NB4 (cell line): Measurements from ENCODE around the gene CREB5.

ENCODE experiments used
- DNase-seq: peaks from one replicate; pipeline ENCODE4 v3.0.0; 2010; ENCODE audit warnings: low read depth
- H3K4me3 ChIP-seq: one replicate; pipeline ENCODE4 v1.5.1; 2011; ENCODE audit warnings: mild to moderate bottlenecking, low read depth, low read length, moderate library complexity
- MAX ChIP-seq: IDR thresholded peaks from 2 replicates; pipeline ENCODE4 v1.6.1; 2011; ENCODE audit warnings: low read depth, low read length
- MYC ChIP-seq: IDR thresholded peaks from 2 replicates; pipeline ENCODE4 v1.6.1; 2011; ENCODE audit warnings: low read depth, low read length
- POLR2A ChIP-seq: IDR thresholded peaks from 2 replicates; pipeline ENCODE4 v1.6.1; 2011; ENCODE audit warnings: mild to moderate bottlenecking; ENCODE audit not compliant: insufficient read length; ENCODE audit errors: extremely low read depth
- TF ChIP-seq, protein P1 (sequence below): IDR thresholded peaks from one replicate; pipeline ENCODE4 v1.5.1; 2012; ENCODE audit warnings: low read depth, low read length

The CREB5 gene

DNA sequence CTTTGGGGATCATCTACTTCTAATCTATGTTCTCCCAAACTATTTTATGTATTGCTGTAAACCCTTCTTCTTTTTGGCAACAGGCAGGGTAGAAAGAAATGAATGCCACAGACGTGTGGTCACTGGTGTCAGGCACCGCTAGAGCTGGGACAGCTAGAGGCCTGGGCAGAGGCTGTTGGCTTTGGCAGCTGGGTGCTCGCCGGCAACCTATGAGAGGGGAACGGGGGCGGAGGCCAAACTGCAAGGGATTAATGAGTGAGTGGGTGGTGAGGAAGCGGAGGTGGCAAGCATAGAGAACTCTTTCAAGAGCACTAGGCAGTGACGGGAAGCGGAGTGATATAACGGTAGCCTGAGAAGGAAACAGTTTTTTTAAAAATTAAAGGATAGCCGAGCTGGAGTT lies 78.5 kb downstream of the CREB5 start:
- TF ChIP-seq MAX (no peak), MYC (no peak), POLR2A (no peak)
- TF ChIP-seq, protein P1, sequence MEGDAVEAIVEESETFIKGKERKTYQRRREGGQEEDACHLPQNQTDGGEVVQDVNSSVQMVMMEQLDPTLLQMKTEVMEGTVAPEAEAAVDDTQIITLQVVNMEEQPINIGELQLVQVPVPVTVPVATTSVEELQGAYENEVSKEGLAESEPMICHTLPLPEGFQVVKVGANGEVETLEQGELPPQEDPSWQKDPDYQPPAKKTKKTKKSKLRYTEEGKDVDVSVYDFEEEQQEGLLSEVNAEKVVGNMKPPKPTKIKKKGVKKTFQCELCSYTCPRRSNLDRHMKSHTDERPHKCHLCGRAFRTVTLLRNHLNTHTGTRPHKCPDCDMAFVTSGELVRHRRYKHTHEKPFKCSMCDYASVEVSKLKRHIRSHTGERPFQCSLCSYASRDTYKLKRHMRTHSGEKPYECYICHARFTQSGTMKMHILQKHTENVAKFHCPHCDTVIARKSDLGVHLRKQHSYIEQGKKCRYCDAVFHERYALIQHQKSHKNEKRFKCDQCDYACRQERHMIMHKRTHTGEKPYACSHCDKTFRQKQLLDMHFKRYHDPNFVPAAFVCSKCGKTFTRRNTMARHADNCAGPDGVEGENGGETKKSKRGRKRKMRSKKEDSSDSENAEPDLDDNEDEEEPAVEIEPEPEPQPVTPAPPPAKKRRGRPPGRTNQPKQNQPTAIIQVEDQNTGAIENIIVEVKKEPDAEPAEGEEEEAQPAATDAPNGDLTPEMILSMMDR, result no peak
- no peak for DNase-seq
- no peak overlapping the region for H3K4me3 ChIP-seq

- no peak for TF ChIP-seq MAX
- TF ChIP-seq, protein P1, result no peak
- no peak for TF ChIP-seq MYC
- no peak for TF ChIP-seq POLR2A
- H3K4me3 ChIP-seq, result no peak overlapping the region
- DNase-seq, result no peak
Measured at GRCh38 chr7:28493477-28493876, 81.2 kb downstream of the CREB5 start.

DNA sequence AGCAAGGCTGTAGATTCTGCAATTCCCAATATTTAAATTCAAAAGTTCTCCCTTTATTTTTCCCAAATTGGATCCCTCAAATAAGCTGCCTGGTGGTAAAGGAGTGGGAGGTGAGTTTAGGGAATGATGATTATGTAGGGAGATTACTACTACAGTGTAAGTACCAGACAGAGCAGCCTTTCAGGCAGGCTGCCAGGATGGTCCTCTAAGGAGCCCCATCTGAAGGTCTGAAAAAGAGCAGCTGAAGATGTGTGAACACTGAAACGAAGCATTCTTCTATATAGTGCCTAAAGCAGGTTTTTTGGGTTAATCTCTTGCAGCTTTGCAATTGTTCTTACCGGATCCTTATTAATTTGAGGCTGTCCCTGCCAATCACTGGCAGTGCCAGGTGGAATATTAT lies 84.7 kb downstream of the CREB5 start:
- no peak for DNase-seq
- no peak overlapping the region for H3K4me3 ChIP-seq
- TF ChIP-seq MAX (no peak), POLR2A (no peak), MYC (no peak)
- TF ChIP-seq, protein P1, result no peak

DNA sequence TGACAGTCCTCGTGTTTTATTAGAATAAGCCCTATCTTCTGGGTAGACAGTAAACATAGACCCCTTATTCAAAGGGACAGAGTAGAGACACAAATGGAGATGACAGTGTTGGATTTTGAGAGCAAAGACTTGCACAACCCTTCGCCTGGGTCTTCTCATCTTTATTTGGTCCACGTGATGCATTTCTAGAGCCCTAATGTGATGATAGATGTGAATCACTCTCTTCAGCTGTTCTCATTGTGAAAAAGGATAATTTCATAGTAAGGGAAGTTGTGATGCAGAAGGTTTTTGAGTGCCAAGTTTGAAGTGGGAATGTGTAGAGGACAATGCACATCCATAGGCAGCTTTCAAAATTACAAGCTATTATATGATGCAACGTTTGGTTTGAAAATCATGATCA lies 86.3 kb downstream of the CREB5 start:
- H3K4me3 ChIP-seq, result no peak overlapping the region
- no peak for DNase-seq
- TF ChIP-seq MYC (no peak), MAX (no peak), POLR2A (no peak)
- TF ChIP-seq, protein P1, result no peak

GRCh38 chr7:28500138-28500537 lies 87.8 kb downstream of the CREB5 start:
- TF ChIP-seq MAX, result no peak
- TF ChIP-seq MYC, result no peak
- TF ChIP-seq, protein P1, result no peak
- TF ChIP-seq POLR2A, result no peak
- no peak overlapping the region for H3K4me3 ChIP-seq
- no peak for DNase-seq

DNA sequence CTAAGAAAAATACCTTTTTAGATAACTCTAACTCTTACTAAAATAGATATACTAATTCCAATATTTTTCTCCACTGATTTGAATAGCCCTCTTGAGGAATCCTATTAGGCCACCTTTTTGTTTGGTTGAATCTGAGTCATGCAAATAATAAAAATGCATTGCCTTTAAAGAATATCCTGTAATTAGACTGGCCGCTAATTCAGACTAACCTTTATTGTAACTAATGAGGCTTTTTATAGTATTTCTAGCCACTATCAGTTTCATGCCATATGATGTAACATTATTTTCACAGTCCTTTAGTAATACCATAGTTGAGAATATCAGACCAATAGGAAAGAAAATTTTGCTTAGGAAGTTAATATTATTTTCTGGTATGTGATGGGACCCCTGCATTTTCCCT lies 90.1 kb downstream of the CREB5 start:
- H3K4me3 ChIP-seq, result no peak overlapping the region
- no peak for TF ChIP-seq POLR2A
- TF ChIP-seq MAX, result no peak
- TF ChIP-seq, protein P1, result no peak
- TF ChIP-seq MYC, result no peak
- DNase-seq, result no peak
